KOPT-K1 (cell line): ENCODE results near the gene GRPEL1.
A peak's percentile ranks its signal among the peaks of the same experiment; 100 is the strongest.

Source experiments
- H3K27ac ChIP-seq: fragments of 200-600 bp; sonication (generic); 2 replicates; pipeline ENCODE4 v1.5.1; 2016; ENCODE audit warnings: antibody characterized with exemption, mild to moderate bottlenecking, low read depth, low read length; ENCODE audit not compliant: poor library complexity, severe bottlenecking
- H3K36me3 ChIP-seq: fragments of 200-600 bp; sonication (generic); 2 replicates; pipeline ENCODE4 v1.5.1; 2017; ENCODE audit warnings: antibody characterized with exemption, mild to moderate bottlenecking, low read length, moderate library complexity; ENCODE audit not compliant: insufficient read depth
- H3K9me3 ChIP-seq: fragments of 200-600 bp; sonication (generic); 2 replicates; pipeline ENCODE4 v1.5.1; 2017; ENCODE audit warnings: antibody characterized with exemption, low read length, mild to moderate bottlenecking; ENCODE audit not compliant: insufficient read depth, poor library complexity, severe bottlenecking

GRPEL1 gene

DNA sequence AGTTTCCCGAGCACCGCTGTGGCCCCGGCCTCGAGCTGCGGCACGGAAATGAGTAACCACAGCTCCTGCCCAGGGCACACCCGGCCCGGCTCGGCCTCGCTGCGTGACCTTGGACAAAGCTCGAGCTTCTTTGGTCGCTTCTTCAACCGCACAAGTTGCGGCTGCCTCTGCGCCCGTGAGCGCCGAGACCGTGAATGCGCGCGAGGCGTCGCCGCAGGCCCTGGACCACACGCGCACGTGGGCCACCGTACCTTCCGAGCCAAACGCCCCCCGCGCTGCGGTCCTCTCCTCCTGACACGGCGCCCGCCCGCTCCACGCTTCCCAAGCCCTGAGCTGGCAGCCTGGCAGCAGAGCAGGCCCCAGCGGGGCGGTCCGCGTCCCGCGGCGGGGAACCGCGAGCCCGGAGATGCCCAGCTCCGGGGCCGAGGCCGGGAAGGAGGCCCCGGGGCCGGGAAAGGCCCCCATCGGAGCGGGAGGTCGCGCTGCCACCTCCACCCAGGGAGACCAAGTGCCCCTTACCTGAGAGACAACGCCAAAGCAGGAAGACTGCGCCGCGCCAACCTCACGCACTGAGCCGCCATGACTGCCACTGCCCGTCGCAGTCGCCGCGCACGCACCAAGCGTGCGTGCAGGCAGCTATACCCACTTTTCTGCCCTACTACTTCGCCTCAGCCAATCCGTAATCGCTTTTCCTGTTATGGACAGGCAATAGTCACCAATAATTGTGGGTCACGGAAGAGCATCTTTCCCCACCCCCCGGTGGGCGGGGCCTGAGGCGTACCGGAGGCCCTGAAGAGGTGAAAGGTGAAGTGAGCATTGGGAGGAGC is at the start of gene GRPEL1:
Gene GRPEL1, minus strand, starts transcription at position 613 of the 827 bp plus-strand sequence. Its CDS starts 32 bp downstream, at position 581.
- Histone ChIP-seq H3K36me3 (peaks cover 40% of the 10 kb centered on the region), H3K9me3 (no peaks in the 10 kb centered on the region), H3K27ac (peak within 1 kb of the TSS; percentile 72)

DNA sequence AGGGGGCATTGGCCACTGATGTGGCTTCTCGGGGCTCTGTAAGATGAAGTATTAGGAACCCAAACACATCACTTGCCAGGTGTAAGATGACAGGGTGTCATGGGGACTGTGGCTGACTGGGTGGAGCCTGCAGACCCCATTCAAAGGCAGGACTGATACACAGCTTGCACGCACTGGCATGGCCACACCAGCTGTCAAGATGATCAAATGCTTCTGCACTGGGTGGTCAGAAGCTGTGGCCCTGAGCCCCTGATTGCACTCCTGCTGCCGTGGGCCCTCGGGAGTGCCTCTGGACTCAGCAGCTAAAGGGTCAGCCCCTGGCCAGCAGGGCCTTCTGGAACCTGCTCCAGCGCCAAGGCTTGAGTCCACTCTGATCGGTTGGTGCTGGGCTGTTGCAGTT is 48.8 kb upstream of the GRPEL1 start:
- Histone ChIP-seq H3K36me3 (no peaks in the 10 kb centered on the region), H3K9me3 (no peaks in the 10 kb centered on the region), H3K27ac (no peak overlapping the region)

DNA sequence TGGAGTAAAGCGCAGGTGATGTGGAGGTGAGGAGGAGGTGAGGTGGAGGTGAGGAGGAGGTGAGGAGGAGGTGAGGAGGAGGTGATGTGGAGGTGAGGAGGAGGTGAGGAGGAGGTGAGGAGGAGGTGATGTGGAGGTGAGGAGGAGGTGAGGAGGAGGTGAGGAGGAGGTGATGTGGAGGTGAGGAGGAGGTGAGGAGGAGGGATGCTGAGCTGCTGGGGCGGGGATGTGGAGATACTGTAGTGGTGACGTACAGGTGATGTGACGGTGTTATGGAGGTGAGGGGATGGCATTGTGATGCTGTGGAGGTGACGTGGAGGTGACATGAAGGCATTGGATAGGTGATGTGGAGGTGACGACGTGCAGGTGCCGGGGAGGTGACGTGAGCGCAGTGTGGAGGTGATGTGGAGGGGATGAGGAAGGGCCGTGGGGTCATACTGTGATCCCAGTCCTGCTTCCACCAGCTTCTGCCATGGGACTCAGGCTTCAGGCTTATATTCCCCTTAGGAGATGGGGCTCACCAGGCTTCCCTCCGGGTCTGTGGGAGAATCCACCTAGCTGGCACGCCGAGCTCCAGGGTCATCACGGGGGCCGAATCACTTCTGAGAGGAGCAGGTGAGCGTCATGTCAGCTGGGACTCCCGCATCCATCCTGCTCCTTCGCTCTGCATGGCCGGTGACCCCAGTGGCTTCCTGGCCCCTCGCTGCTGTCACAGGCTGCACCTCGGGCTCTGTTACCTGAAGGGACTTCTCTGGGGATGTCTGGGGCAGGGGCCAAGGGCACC is 47.9 kb upstream of the GRPEL1 start:
- Histone ChIP-seq H3K9me3 (no peaks in the 10 kb centered on the region), H3K27ac (no peak overlapping the region), H3K36me3 (no peaks in the 10 kb centered on the region)

DNA sequence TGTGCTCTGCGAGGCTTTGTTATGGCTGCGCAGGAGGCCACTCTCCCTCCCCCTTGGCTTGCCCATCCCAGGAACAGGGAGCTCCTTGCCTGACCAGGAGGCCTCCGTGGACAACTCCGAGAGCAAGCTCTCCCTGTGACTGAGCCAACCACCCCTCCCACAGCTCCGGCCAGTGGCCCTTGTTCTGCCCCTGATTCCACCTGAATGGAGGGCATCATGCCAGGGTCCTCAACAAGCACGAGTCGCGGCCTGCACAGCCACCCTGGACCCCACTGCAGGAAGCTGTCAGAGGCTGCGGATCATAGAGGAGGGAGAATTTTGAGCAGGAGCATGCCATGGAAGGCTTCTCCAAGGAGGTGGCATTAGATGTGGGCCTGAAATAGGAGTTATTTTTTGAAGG is 44.8 kb upstream of the GRPEL1 start:
- H3K9me3 ChIP-seq, result no peaks in the 10 kb centered on the region
- no peaks in the 10 kb centered on the region for H3K36me3 ChIP-seq
- no peak overlapping the region for H3K27ac ChIP-seq

DNA sequence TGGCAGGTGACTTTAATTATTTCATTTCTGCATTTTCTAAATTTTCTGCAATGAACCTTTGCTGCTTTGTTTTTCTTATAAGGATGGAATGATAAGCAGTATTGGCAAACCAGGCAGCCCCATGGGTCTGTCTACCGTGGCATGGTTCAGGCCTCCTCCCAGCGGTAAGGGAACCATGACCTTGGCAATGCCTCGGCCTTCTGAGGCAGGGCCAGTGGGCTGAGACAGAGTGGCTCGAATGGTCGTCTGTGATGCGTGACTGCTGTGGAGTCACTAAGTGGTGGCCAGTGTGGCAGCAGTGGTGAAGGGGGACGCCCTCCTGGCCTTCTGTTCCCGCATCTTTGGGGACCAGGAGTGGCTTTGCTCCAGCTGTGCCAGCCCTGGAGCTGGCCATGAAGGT is 43.6 kb upstream of the GRPEL1 start:
- no peaks in the 10 kb centered on the region for H3K9me3 ChIP-seq
- no peaks in the 10 kb centered on the region for H3K36me3 ChIP-seq

DNA sequence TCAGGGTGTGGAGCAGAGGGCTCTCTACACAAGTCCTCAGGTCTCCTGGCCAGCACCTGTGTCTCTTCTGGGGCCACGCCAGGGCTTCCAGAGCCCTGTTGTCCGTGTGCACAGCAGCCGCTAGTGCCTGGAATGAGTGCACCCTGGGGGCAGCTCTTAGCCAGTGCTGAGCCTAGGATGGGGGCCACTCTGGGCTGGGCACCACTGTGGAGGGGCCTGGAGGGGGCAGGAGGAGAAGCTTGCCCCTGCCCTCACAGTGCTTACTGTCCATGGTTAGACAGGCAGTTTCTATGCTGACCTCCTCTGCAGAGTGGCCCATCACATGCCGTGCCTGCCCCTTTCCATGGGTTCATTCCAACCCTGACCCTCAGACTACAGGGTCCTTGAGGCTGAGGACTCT is 42.7 kb upstream of the GRPEL1 start:
- Histone ChIP-seq H3K27ac (no peak overlapping the region), H3K9me3 (no peaks in the 10 kb centered on the region), H3K36me3 (no peaks in the 10 kb centered on the region)

More for the DNA sequence above, 43.6 kb upstream of the GRPEL1 start:
- H3K27ac ChIP-seq, result no peak overlapping the region

DNA sequence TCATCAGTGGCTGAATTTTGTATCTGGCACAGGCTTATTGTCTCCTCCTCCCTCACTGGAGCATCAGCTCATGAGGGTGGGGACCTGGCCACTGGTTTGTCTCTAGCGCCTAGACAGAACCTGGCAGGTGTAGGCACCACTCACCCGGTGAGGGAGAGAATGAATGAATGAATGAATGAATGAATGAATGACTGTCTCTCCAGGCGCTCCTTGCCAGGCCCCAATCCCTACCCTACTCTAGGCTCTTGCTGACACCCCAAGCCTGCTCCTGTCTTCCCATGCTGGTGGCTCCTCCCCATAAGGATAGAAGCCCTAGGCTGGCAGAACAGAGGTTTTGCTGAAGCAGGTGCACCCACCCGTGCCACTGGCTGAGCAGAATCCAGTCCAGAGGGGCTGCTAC is 41.3 kb upstream of the GRPEL1 start:
- no peaks in the 10 kb centered on the region for H3K36me3 ChIP-seq
- H3K27ac ChIP-seq, result no peak overlapping the region
- H3K9me3 ChIP-seq, result no peaks in the 10 kb centered on the region

DNA sequence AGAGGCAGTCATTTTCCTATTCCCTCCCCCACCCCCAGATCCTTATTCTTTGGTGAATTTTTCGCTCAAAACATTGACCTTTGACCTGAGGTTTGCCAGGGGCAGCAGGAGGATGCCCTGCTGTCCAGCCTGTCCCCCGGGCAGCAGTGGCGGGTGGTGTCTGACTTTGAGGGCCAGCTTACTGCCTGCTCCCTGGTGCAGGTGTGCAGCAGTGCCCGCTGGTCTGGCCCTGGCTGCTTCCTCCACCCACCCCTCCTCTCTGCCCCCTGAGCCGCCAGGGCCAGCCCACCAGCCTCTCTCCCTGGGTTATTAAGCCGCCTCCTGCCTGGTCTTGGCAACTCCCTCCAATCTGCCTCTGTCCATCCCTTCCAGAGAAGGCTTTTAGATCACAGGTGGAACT is 40.8 kb upstream of the GRPEL1 start:
- no peaks in the 10 kb centered on the region for H3K36me3 ChIP-seq

DNA sequence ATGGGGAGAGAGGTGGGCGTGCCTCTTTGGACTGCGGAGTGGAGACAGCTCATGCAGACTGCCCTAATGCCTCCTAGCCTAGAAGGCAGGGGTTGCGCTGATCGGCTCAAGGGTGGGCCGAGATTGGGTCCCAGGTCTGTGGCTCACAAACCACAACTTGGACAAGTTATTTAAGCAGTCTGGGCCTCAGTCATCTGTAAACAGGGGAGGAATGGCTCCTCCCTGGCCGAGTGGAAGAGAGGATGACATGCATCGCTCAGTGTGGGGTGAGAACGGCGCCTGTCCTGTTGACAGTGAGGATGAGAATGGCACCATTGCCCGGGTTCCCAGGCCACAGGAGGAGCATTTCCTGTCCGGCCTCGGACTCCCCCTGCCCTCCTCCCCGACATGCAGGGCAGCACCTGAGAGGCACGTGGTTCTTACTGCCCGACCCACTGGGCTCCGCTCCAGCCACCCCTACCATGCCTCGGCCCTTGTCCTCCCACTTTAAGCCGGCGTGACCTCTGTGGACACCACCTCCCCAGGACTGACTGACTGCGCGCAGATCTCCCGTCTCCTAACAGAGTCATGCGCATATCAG is 40.3 kb upstream of the GRPEL1 start:
- Histone ChIP-seq H3K27ac (no peak overlapping the region), H3K36me3 (no peaks in the 10 kb centered on the region), H3K9me3 (no peaks in the 10 kb centered on the region)

More for the DNA sequence above, 40.8 kb upstream of the GRPEL1 start:
- Histone ChIP-seq H3K9me3 (no peaks in the 10 kb centered on the region), H3K27ac (no peak overlapping the region)

DNA sequence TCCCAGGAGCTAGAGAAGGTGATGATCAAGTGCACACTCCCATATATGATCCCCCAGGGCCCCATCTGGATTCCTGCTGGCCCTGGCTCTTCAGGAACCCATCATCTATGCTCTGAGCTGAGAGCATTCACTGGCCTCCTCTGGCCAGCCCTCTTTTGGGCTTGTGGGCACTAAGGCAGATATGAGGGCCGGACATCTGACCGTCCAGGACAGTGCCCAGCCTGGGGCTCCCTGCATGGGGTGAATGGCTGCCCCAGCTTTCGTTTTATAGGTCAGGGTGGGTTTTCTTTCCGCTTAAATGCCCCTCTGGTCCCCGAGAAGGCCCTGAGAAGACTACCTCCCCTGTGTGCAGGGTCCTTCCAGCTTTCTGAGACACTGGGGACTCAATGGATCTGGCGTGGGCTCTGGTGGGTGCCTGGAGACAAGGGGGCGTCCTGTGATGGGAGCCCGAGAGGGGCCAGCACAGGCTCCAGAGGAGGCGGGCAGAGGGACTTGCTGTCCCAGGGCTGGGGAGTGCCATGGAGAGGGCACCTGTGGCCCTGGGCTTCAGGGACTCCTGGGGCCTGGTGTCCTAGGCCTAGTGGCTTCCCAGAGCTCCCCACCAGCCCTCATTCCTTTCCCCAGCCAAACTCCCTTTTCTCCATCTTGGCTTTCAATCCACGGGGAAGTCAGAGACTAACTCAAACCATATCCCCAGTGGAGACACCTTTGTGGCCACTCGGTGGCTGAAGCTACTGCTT is 39.5 kb upstream of the GRPEL1 start:
- Histone ChIP-seq H3K9me3 (no peaks in the 10 kb centered on the region), H3K36me3 (no peaks in the 10 kb centered on the region), H3K27ac (no peak overlapping the region)

DNA sequence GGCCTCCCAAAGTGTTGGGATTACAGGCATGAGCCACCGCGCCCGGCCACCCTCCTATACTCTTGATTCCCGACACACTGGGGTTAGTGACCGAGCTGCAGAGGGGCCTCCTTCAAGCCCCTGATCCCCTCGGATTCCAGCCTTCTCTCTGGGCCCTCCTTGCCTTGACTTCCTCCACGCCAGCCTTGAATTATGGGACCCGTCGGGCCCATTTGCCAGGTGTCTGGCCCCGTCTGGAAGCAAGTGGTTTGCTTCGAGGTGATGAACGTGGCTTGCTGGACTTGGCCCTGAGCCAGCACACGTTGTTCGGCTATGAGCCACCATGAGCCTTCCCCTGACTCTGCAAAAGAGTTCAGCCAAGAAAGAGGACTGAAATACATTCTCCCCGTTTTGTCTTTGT is 37.4 kb upstream of the GRPEL1 start:
- H3K36me3 ChIP-seq, result no peaks in the 10 kb centered on the region
- no peak overlapping the region for H3K27ac ChIP-seq
- no peaks in the 10 kb centered on the region for H3K9me3 ChIP-seq

DNA sequence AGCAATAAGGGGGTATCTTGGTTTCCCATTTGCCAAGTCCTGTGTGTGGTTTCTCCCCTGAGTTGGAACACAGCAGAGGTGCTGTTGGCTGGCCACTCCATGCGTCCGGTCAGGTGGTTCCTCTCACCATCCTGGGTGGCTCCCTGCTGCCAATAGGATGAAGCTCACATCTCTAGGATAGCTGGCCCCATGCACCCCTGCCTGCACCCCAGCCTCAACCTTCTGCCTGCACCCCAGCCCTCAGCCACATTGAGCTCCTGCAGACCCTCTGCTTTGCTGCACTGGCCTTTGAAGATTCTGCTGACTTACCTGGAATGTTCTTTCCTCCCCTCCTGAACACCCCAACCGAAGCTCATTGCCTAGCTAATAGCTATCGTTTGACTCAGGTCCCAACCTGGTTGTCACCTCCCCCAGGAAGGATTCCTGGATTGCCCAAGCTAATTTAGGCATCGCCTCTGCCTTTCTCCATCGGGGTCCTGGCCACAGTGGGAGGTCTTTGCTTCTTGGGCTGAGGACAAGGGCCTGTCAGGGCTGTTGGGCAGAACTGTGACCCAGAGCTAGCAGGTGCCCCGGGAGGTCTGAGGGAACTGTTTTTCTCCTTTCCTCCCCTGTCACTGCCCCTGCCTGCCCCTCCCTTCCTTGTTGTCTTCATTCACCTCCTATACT is 36.6 kb upstream of the GRPEL1 start:
- H3K36me3 ChIP-seq, result no peaks in the 10 kb centered on the region
- H3K27ac ChIP-seq, result no peak overlapping the region
- no peaks in the 10 kb centered on the region for H3K9me3 ChIP-seq

DNA sequence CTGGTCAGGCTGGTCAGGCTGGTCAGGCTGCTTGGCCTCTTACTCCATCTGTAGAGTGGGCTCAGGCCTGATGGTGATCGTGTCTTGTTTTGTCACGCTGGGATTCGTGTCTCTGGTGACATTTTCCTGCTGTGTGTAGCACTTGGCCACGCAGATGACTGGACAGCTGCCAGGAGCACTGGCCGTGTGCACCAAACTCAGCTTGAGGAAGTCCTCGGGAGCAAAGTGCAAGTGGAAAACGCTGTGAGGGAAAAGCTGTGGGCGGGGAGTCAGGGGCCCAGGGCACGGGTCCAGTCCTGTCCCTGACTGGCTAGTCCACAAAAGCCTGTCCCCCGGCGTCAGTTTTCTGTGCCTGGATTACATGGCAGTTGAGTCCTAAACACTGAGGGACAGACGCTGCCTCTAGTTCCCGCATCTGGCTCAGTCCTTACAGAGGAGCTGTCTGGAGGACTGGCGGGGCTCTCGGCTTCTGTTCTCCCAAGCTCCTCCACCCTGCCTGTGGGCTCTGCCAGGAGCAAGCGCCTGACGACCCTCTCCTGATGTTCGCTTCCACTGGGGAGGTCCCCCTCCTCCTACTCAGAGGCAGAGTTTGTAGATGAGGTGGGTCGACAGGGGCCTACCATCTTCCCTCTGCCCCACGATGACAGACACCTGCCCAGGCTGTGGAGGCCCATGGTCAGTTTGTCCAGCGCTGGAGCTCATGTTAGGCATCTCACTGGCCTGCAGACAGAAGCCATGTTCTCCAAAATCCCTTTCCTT is 35.9 kb upstream of the GRPEL1 start:
- Histone ChIP-seq H3K9me3 (no peaks in the 10 kb centered on the region), H3K27ac (no peak overlapping the region), H3K36me3 (no peaks in the 10 kb centered on the region)
